Colon (tissue), 2 donors: ENCODE data around the gene ABCB8.
"Not testable (repeated sequence)": the region's sequence is repeated elsewhere in the genome, so short reads cannot be mapped to it uniquely, and the experiment has no call there.

Experiments
- FAIRE-seq: peaks from 2 replicates; lab custom pipeline; 2012; peaks lifted over from hg19 to GRCh38; lab: Jason Lieb, UNC
- donor health status: control.
- donor health status: control.

ABCB8 gene

DNA sequence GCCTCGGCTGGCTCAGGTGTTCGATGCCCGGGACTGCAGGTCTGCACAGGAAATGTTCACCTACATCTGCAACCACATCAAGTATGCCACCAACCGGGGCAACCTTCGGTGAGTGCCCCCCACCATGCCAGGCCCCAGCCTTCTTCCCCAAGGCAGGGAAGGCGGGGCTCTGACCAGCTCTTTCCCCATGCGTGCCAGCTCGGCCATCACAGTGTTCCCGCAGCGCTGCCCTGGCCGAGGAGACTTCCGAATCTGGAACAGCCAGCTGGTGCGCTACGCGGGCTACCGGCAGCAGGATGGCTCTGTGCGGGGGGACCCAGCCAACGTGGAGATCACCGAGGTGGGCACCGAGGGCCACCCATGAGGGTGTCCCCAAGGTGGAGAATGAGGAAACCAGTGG lies 29.9 kb upstream of the ABCB8 start:
- no peak for FAIRE-seq

DNA sequence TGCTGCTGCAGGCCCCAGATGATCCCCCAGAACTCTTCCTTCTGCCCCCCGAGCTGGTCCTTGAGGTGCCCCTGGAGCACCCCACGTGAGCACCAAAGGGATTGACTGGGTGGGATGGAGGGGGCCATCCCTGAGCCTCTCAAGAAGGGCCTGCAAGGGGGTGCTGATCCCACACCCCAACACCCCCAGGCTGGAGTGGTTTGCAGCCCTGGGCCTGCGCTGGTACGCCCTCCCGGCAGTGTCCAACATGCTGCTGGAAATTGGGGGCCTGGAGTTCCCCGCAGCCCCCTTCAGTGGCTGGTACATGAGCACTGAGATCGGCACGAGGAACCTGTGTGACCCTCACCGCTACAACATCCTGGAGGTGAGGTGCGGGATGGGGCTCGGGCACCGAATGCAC lies 29.2 kb upstream of the ABCB8 start:
- no peak for FAIRE-seq

GRCh38 chr7:150999497-151000230 lies 28.6 kb upstream of the ABCB8 start:
- FAIRE-seq: no peak

GRCh38 chr7:151000897-151001495 lies 27.3 kb upstream of the ABCB8 start:
- FAIRE-seq: no peak

DNA sequence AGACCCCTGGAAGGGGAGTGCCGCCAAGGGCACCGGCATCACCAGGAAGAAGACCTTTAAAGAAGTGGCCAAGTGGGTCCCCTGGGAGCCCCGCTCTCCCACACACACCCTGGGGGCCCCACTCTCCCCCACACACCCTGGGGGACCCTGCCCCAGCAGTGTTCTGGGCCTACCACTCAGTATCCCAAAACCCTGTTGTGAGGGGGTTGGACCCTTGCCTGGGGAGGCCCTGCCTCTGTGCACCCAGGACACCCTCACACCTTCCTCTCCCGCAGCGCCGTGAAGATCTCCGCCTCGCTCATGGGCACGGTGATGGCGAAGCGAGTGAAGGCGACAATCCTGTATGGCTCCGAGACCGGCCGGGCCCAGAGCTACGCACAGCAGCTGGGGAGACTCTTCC lies 26.7 kb upstream of the ABCB8 start:
- no peak for FAIRE-seq

GRCh38 chr7:151003572-151003971 lies 24.7 kb upstream of the ABCB8 start:
- no peak for FAIRE-seq

- FAIRE-seq: no peak
Observed at GRCh38 chr7:151005566-151005965, 22.7 kb upstream of the ABCB8 start.

DNA sequence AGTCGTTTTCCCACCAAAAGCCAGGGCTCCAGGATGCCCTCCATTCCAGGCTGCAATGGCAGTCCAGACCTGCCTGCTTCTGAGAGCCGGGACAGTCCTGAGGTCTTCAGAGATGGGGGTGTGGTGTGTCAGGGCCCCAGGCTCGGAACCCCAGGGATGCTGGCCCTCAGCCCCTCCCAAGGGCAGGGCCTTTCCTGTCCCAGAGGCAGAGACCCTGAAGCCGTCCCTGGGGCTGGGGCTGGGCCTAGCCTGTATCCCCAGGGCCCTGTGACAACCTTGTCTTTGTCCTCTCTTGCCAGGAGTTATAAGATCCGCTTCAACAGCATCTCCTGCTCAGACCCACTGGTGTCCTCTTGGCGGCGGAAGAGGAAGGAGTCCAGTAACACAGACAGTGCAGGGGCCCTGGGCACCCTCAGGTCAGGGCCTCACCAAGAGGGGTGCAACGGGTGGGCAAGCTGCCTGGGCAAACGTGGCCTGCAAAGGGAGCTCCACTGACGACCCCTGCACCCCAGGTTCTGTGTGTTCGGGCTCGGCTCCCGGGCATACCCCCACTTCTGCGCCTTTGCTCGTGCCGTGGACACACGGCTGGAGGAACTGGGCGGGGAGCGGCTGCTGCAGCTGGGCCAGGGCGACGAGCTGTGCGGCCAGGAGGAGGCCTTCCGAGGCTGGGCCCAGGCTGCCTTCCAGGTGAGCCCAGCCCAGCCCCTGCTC lies 21.5 kb upstream of the ABCB8 start:
- no peak for FAIRE-seq

- FAIRE-seq: no peak
Observed at GRCh38 chr7:151007469-151007898, 20.8 kb upstream of the ABCB8 start.

- no peak for FAIRE-seq
Observed at GRCh38 chr7:151008143-151008510, 20.1 kb upstream of the ABCB8 start.

DNA sequence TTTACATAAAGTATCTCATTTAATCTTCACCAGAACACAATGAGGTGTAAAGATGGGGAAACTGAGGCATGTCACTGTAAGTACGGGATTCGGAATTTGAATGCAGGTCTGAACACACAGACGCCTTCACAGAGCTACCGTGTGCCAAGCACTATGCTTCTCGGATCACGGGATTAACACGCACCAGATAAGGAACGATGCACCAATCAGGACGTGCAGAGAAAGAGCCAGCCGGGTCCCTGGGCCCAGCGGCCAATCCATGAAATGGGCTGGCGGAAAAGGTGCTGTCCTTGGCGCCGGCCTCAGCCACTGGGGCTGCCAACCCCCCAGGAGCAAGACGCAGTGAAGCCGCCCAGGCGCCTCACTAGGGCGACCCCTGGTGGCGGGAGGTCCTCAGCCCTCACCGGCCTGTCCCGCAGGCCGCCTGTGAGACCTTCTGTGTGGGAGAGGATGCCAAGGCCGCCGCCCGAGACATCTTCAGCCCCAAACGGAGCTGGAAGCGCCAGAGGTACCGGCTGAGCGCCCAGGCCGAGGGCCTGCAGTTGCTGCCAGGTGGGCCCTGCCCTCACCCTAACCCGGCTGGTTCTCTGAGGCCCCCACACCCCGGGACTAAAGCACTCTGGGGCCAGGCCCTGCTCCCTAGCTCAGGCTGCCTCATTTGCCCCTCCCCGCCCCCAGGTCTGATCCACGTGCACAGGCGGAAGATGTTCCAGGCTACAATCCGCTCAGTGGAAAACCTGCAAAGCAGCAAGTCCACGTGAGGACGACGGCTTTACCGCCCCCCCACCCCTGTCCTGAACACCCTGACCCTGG lies 19.5 kb upstream of the ABCB8 start:
- FAIRE-seq: no peak

- FAIRE-seq: no peak
Observed at GRCh38 chr7:151009327-151010036, 18.8 kb upstream of the ABCB8 start.

GRCh38 chr7:151010037-151010306 lies 18.3 kb upstream of the ABCB8 start:
- FAIRE-seq: no peak

- no peak for FAIRE-seq
Observed at GRCh38 chr7:151010307-151011096, 17.7 kb upstream of the ABCB8 start.

- no peak for FAIRE-seq
Observed at GRCh38 chr7:151011097-151011409, 17.2 kb upstream of the ABCB8 start.

DNA sequence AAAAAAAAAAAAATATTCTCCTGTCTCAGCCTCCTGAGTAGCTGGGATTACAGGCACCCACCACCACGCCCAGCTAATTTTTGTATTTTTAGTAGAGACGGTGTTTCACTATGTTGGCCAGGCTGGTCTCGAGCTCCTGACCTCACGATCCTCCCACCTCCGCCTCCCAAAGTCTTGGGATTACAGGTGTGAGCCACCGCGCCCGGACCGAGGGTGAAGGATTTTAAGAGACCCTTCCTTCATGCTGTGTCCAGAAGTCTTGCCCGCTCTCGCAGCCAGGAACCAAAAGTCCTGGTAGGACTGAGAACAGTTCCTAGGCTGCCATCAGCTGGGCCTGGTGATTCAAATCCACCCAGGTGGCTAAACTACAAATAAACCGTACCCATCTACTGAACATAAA lies 16.6 kb upstream of the ABCB8 start:
- FAIRE-seq: not testable (repeated sequence)

GRCh38 chr7:151012031-151012692 lies 16.1 kb upstream of the ABCB8 start:
- FAIRE-seq: no peak

GRCh38 chr7:151012911-151013347 lies 15.3 kb upstream of the ABCB8 start:
- FAIRE-seq: no peak

GRCh38 chr7:151013356-151013732 lies 14.9 kb upstream of the ABCB8 start:
- FAIRE-seq: no peak

DNA sequence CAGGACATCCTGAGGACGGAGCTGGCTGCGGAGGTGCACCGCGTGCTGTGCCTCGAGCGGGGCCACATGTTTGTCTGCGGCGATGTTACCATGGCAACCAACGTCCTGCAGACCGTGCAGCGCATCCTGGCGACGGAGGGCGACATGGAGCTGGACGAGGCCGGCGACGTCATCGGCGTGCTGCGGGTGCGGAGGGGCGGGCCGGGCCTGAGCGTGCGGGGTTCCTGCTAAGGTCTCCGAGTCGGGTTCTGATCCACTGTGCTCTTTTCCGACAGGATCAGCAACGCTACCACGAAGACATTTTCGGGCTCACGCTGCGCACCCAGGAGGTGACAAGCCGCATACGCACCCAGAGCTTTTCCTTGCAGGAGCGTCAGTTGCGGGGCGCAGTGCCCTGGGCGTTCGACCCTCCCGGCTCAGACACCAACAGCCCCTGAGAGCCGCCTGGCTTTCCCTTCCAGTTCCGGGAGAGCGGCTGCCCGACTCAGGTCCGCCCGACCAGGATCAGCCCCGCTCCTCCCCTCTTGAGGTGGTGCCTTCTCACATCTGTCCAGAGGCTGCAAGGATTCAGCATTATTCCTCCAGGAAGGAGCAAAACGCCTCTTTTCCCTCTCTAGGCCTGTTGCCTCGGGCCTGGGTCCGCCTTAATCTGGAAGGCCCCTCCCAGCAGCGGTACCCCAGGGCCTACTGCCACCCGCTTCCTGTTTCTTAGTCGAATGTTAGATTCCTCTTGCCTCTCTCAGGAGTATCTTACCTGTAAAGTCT lies 14.3 kb upstream of the ABCB8 start:
- no peak for FAIRE-seq
